ENCODE measurements around the gene COG6. TPM values are rescaled to one million over a fixed set of nuclear protein-coding genes. Genes with fewer than 3 reads are reported as not detected.

The COG6 gene
- total RNA-seq, 1 donor from 2014 or later = 32.3 TPM

GRCh38 chr13:39676315-39676876 is 20.9 kb downstream of the COG6 start:
- peak; percentile 38 for DNase-seq (ENCODE audit: low spot score)

- DNase-seq (ENCODE audit: low spot score) = no peak
Observed at GRCh38 chr13:39682310-39682709, 26.8 kb downstream of the COG6 start.

- no peak for DNase-seq (ENCODE audit: low spot score)
Observed at GRCh38 chr13:39682788-39683187, 27.3 kb downstream of the COG6 start.

GRCh38 chr13:39684531-39685137 is 29.2 kb downstream of the COG6 start:
- peak; percentile 26 for DNase-seq (ENCODE audit: low spot score)

- no peak for DNase-seq (ENCODE audit: low spot score)
Observed at GRCh38 chr13:39685652-39686051, 30.2 kb downstream of the COG6 start.

GRCh38 chr13:39688278-39688677 is 32.8 kb downstream of the COG6 start:
- DNase-seq (ENCODE audit: low spot score) = no peak

GRCh38 chr13:39688699-39689405 is 33.4 kb downstream of the COG6 start:
- DNase-seq (ENCODE audit: low spot score) = peak; percentile 12

GRCh38 chr13:39692660-39693438 is 37.4 kb downstream of the COG6 start:
- DNase-seq (ENCODE audit: low spot score) = peak; percentile 87

GRCh38 chr13:39699274-39699673 is 43.8 kb downstream of the COG6 start:
- no peak for DNase-seq (ENCODE audit: low spot score)

GRCh38 chr13:39712626-39713025 is 57.2 kb downstream of the COG6 start:
- peak; percentile 19 for DNase-seq (ENCODE audit: low spot score)

- DNase-seq (ENCODE audit: low spot score) = peak; percentile 3
Observed at GRCh38 chr13:39729156-39729555, 73.7 kb downstream of the COG6 start.

- DNase-seq (ENCODE audit: low spot score) = no peak
Observed at GRCh38 chr13:39734952-39735351, 79.5 kb downstream of the COG6 start.

GRCh38 chr13:39737047-39737446 is 81.6 kb downstream of the COG6 start:
- no peak for DNase-seq (ENCODE audit: low spot score)

GRCh38 chr13:39740761-39741160 is 85.3 kb downstream of the COG6 start:
- DNase-seq (ENCODE audit: low spot score) = no peak

GRCh38 chr13:39748961-39749360 is 93.5 kb downstream of the COG6 start:
- DNase-seq (ENCODE audit: low spot score) = no peak

- DNase-seq (ENCODE audit: low spot score) = no peak
Observed at GRCh38 chr13:39749528-39749927, 94.1 kb downstream of the COG6 start.

- DNase-seq (ENCODE audit: low spot score) = no peak
Observed at GRCh38 chr13:39751805-39752204, 96.3 kb downstream of the COG6 start.

GRCh38 chr13:39760521-39760920 is 105.1 kb downstream of the COG6 start:
- DNase-seq (ENCODE audit: low spot score) = no peak

- DNase-seq (ENCODE audit: low spot score) = peak; percentile 19
Observed at GRCh38 chr13:39765801-39766463, 110.5 kb downstream of the COG6 start.

GRCh38 chr13:39766464-39767158 is 111.1 kb downstream of the COG6 start:
- DNase-seq (ENCODE audit: low spot score) = no peak
